Measurements from ENCODE around the gene POLRMT. TPM values are rescaled to one million over a fixed set of nuclear protein-coding genes. Genes with fewer than 3 reads are reported as not detected.

POLRMT gene
- total RNA-seq, 1 experiment from 2014 or later = 104 TPM

DNA sequence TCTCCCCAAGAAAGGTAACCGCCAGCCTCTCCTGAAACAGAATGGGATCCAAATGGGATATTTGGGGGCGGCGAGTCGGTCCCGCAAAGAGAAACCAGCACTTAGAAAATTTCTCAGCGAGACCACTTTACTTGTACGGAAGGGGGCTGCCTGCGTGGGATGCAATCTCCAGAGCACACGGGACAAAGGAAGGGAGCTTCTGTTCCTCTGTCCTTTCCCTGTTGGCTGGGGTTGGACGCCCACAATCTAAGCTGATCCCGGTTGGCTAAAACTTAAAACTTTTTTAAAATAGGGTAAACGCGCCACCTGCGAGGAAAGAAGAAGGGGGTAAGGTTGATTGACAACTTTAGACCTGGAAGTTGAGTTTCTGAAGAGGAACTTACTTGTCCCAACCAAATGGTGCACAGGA is 61.8 kb downstream of the POLRMT start:
- no CpG with 5 or more reads among the region's 14 CpGs for WGBS (ENCODE audit: extremely low coverage, insufficient read length, low lambda C conversion rate)
- no peaks in the 10 kb centered on the region; the same call in 1 of the 2 replicates for H3K4me1 ChIP-seq (ENCODE audit: insufficient read depth, low read length)

More for the DNA sequence above, 61.8 kb downstream of the POLRMT start:
- H3K27ac Mint-ChIP-seq = peak overlapping the region; percentile 86 to 97 (median 92); a peak in 4 of 7 replicates
- H4K91ac ChIP-seq (ENCODE audit: insufficient read length, low read depth, low read length) = no peak overlapping the region
- no peaks in the 10 kb centered on the region for H3K27me3 ChIP-seq (ENCODE audit: insufficient read depth, low read length)
- H3K23ac ChIP-seq (ENCODE audit: insufficient read length, low read depth, low read length) = no peak overlapping the region
- H4K20me1 ChIP-seq (ENCODE audit: control insufficient read depth, insufficient read depth, insufficient read length) = no peaks in the 10 kb centered on the region
- peak; percentile 42 for DNase-seq
- H2AK5ac ChIP-seq (ENCODE audit: insufficient read length, low read length) = no peak overlapping the region
- H3K23me2 ChIP-seq (ENCODE audit: insufficient read length, low read depth, low read length, poor library complexity, severe bottlenecking) = peaks cover 15% of the 10 kb centered on the region
- no peak overlapping the region for H2BK12ac ChIP-seq (ENCODE audit: insufficient read length, low read depth, low read length)
- H4K8ac ChIP-seq (replicated peaks; ENCODE audit: insufficient read length, low read depth, low read length) = no peak overlapping the region
- no peak overlapping the region for H3K56ac ChIP-seq (ENCODE audit: insufficient read length, low read depth, low read length)
- no peak for TF ChIP-seq CTCF (conservative IDR thresholded peaks at IDR 0.05)
- peak overlapping the region; percentile 61 for H3K9ac ChIP-seq (ENCODE audit: extremely low read depth, insufficient read length, low read length)
- peak overlapping the region; percentile 81 for H3K4me2 ChIP-seq (ENCODE audit: insufficient read depth, insufficient read length, low read length)
- H3K79me2 ChIP-seq (ENCODE audit: insufficient read depth, low read length) = peaks cover 34% of the 10 kb centered on the region
- peaks cover 3% of the 10 kb centered on the region for H3K79me1 ChIP-seq (ENCODE audit: insufficient read depth, low read depth, low read length, poor library complexity, severe bottlenecking)
- peaks cover 8 to 18% (median 17%) of the 10 kb centered on the region in 3 experiments for H3K36me3 Mint-ChIP-seq (ENCODE audit: insufficient read depth in 1 of 3, low read depth in 3 of 3)
- H2BK20ac ChIP-seq (ENCODE audit: low read depth, low read length, poor library complexity, severe bottlenecking) = no peak overlapping the region
- peaks cover 19% of the 10 kb centered on the region for H3K27me3 Mint-ChIP-seq (ENCODE audit: low read depth)
- H3K4me3 Mint-ChIP-seq = peak overlapping the region; percentile 72 to 88
- H4K5ac ChIP-seq (ENCODE audit: insufficient read length, low read depth, low read length) = no peak overlapping the region
- H3T11ph ChIP-seq (ENCODE audit: low read length) = no peak overlapping the region
- peaks cover 13% of the 10 kb centered on the region in 2 experiments for H3K9me3 Mint-ChIP-seq
- peak overlapping the region; percentile 85 for H3K18ac ChIP-seq (ENCODE audit: insufficient read length, low read depth, low read length)
- no peaks in the 10 kb centered on the region for H3K9me3 ChIP-seq (ENCODE audit: control insufficient read depth, low read depth, low read length)
- peak overlapping the region; percentile 37 for H3K27ac ChIP-seq (ENCODE audit: insufficient read length, low read depth, low read length)
- H3K4me1 Mint-ChIP-seq = peaks cover 23 to 40% of the 10 kb centered on the region in 2 experiments
- H2BK120ac ChIP-seq (ENCODE audit: low read depth, low read length, poor library complexity, severe bottlenecking) = peak overlapping the region; percentile 15
- no peak overlapping the region for H2BK5ac ChIP-seq (ENCODE audit: insufficient read length, low read length)
- peak overlapping the region; percentile 84 for H3K14ac ChIP-seq (ENCODE audit: insufficient read depth, low read length)
- no peak overlapping the region for H2BK15ac ChIP-seq (ENCODE audit: low read depth, low read length)
- H2AFZ ChIP-seq (ENCODE audit: low read length) = no peak overlapping the region
- H3K4ac ChIP-seq (ENCODE audit: low read depth, low read length) = no peak overlapping the region
